Measurements from ENCODE around the gene COL9A3. TPM values are rescaled to one million over a fixed set of nuclear protein-coding genes. Genes with fewer than 3 reads are reported as not detected.
A peak's percentile ranks its signal among the peaks of the same experiment; 100 is the strongest.
"Not testable (repeated sequence)": the region's sequence is repeated elsewhere in the genome, so short reads cannot be mapped to it uniquely, and the experiment has no call there.

The COL9A3 gene
- total RNA-seq, 3 donors from 2014 or later (not counting 1 experiment from before 2014, with no cell fraction given): 1.9 TPM; not detected in 2

DNA sequence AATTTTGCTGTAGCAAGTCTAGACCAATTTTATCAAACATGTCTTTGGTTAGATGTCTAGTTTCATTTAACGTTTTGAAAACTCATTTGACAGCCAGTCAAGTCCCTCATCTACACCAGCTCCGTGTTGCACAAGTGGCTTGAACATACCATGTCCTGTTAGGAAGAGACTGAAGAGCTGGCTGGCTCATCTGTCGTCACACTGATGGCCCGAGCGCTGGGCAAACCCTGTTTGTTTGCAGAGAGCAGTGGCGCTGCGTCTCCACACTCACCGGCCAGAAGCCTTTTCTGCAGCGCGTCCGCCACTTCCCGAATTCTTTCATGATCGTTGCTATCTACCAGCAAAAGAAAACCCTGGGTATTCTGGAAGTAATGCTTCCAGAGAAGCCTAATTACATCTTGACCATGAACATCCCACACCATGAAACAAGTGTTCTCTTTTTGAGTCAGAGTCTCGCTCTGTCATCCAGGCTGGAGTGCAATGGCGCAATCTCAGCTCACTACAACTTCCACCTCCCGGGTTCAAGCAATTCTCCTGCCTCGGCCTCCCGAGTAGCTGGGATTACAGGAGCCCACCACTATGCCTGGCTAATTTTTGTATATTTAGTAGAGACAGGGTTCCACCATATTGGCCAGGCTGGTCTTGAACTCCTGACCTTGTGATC, 55.5 kb downstream of the COL9A3 start:
- no peaks in the 10 kb centered on the region for H3K36me3 Mint-ChIP-seq
- 91% methylated on average over 18 of the region's 18 CpGs for WGBS (ENCODE audit: insufficient coverage)
- H3K27me3 Mint-ChIP-seq (ENCODE audit: low read depth in 2 of 2): peaks cover 0 to 8% of the 10 kb centered on the region in 2 donors
- Histone ChIP-seq H3K27me3 (ENCODE audit: control insufficient read depth, insufficient read depth, low read length) (no peaks in the 10 kb centered on the region), H3K36me3 (ENCODE audit: control insufficient read depth, insufficient read depth, low read length) (no peaks in the 10 kb centered on the region), H3K9me3 (ENCODE audit: control insufficient read depth, insufficient read depth, low read length) (no peaks in the 10 kb centered on the region), H3K4me3 (ENCODE audit: low read length) (no peak overlapping the region), H3K4me1 (ENCODE audit: control insufficient read depth, insufficient read depth, low read length) (peaks cover 11% of the 10 kb centered on the region), H3K27ac (ENCODE audit: low read length) (no peak overlapping the region)
- peaks cover 7 to 24% of the 10 kb centered on the region in 2 donors for H3K4me1 Mint-ChIP-seq
- intact Hi-C loops (cut with micrococcal nuclease): no loop called here
- DNase-seq: no peak
- no peak for ATAC-seq
- H3K9me3 Mint-ChIP-seq: no peaks in the 10 kb centered on the region
- H3K27ac Mint-ChIP-seq: peak overlapping the region in 1 of 2 donors; percentile 11
- no peak overlapping the region for H3K4me3 Mint-ChIP-seq
- TF ChIP-seq, protein P1, sequence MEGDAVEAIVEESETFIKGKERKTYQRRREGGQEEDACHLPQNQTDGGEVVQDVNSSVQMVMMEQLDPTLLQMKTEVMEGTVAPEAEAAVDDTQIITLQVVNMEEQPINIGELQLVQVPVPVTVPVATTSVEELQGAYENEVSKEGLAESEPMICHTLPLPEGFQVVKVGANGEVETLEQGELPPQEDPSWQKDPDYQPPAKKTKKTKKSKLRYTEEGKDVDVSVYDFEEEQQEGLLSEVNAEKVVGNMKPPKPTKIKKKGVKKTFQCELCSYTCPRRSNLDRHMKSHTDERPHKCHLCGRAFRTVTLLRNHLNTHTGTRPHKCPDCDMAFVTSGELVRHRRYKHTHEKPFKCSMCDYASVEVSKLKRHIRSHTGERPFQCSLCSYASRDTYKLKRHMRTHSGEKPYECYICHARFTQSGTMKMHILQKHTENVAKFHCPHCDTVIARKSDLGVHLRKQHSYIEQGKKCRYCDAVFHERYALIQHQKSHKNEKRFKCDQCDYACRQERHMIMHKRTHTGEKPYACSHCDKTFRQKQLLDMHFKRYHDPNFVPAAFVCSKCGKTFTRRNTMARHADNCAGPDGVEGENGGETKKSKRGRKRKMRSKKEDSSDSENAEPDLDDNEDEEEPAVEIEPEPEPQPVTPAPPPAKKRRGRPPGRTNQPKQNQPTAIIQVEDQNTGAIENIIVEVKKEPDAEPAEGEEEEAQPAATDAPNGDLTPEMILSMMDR (IDR thresholded peaks at IDR 0.05): no peak

DNA sequence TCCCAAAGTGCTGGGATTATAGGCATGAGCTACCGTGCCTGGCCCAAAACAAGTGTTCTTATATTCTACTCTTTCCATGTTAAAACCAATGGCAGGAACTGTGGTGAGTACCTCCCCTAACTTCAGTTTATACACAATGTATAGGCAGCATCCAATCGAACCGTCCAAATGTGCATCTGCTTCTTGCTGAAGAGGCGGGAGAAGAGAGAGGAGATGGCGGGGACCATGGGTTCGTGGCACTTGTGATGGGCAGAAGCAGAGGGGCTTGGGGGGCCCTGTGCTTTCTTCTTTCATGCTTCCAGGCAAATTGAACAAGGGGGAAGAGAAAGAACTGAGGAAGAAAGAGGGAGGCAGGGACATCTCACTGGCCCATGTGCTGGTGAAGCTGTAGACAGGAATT, 56.0 kb downstream of the COL9A3 start:
- H3K36me3 Mint-ChIP-seq: no peaks in the 10 kb centered on the region
- WGBS (ENCODE audit: insufficient coverage): 93% methylated on average over 6 of the region's 6 CpGs
- no peak overlapping the region for H3K27ac ChIP-seq (ENCODE audit: low read length)

DNA sequence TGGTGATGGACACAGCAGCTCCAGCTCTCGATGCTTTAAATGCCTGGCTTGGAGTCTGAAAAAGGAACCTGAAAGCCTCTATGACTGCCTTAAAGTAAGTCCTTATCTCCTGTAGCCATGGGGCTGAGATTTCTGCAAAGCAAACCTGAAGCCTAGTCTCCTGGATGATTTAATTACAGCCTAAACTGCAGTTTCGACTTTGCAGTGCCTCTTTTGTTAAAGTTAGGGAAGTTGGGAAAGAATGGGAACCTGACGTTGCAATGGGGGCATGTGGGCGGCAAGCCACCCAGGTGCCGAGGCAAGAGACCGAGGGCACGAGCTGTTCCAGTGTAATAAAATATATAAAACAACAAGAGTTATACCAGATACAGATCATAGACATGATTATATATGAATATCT, 56.4 kb downstream of the COL9A3 start:
- TF ChIP-seq, protein P1 (IDR thresholded peaks at IDR 0.05): no peak
- Histone ChIP-seq H3K27ac (ENCODE audit: low read length) (no peak overlapping the region), H3K4me1 (ENCODE audit: control insufficient read depth, insufficient read depth, low read length) (peaks cover 11% of the 10 kb centered on the region), H3K36me3 (ENCODE audit: control insufficient read depth, insufficient read depth, low read length) (no peaks in the 10 kb centered on the region), H3K27me3 (ENCODE audit: control insufficient read depth, insufficient read depth, low read length) (no peaks in the 10 kb centered on the region), H3K9me3 (ENCODE audit: control insufficient read depth, insufficient read depth, low read length) (no peaks in the 10 kb centered on the region), H3K4me3 (ENCODE audit: low read length) (no peak overlapping the region)
- H3K27me3 Mint-ChIP-seq (ENCODE audit: low read depth in 2 of 2): peaks cover 0 to 8% of the 10 kb centered on the region in 2 donors
- no peak for DNase-seq
- intact Hi-C loops (cut with micrococcal nuclease): no loop called here
- H3K9me3 Mint-ChIP-seq: no peaks in the 10 kb centered on the region
- H3K36me3 Mint-ChIP-seq: no peaks in the 10 kb centered on the region
- WGBS (ENCODE audit: insufficient coverage): 81% methylated on average over 4 of the region's 7 CpGs
- ATAC-seq: no peak
- peaks cover 7 to 24% of the 10 kb centered on the region in 2 donors for H3K4me1 Mint-ChIP-seq
- peak overlapping the region in 1 of 2 donors; percentile 11 for H3K27ac Mint-ChIP-seq
- H3K4me3 Mint-ChIP-seq: no peak overlapping the region

More for the DNA sequence above, 56.0 kb downstream of the COL9A3 start:
- Mint-ChIP-seq H3K4me3 (no peak overlapping the region), H3K4me1 (peaks cover 7 to 24% of the 10 kb centered on the region in 2 donors), H3K27ac (peak overlapping the region in 1 of 2 donors; percentile 11), H3K9me3 (no peaks in the 10 kb centered on the region), H3K27me3 (ENCODE audit: low read depth in 2 of 2) (peaks cover 0 to 8% of the 10 kb centered on the region in 2 donors)
- ATAC-seq (no peak), DNase-seq (no peak)
- TF ChIP-seq, protein P1 (IDR thresholded peaks at IDR 0.05): no peak
- intact Hi-C loops (cut with micrococcal nuclease): no loop called here
- H3K36me3 ChIP-seq (ENCODE audit: control insufficient read depth, insufficient read depth, low read length): no peaks in the 10 kb centered on the region
- peaks cover 11% of the 10 kb centered on the region for H3K4me1 ChIP-seq (ENCODE audit: control insufficient read depth, insufficient read depth, low read length)
- H3K4me3 ChIP-seq (ENCODE audit: low read length): no peak overlapping the region
- H3K9me3 ChIP-seq (ENCODE audit: control insufficient read depth, insufficient read depth, low read length): no peaks in the 10 kb centered on the region
- no peaks in the 10 kb centered on the region for H3K27me3 ChIP-seq (ENCODE audit: control insufficient read depth, insufficient read depth, low read length)

DNA sequence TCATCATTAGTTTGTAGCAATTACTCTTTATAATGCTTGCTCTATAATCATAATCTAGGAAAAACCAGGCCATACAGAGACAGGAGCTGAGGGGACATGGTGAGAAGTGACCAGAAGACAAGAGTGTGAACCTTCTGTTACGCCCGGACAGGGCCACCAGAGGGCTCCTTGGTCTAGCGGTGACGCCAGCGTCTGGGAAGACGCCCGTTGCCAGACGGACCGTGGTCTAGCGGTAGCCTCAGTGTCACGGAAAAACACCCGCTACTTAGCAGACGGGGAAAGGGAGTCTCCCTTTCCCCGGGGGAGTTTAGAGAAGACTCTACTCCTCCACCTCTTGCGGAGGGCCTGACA, 56.8 kb downstream of the COL9A3 start:
- H3K9me3 Mint-ChIP-seq; H3K27ac ChIP-seq (ENCODE audit: low read length); H3K36me3 ChIP-seq (ENCODE audit: control insufficient read depth, insufficient read depth, low read length); H3K27me3 Mint-ChIP-seq (ENCODE audit: low read depth in 2 of 2); H3K36me3 Mint-ChIP-seq; ATAC-seq; H3K9me3 ChIP-seq (ENCODE audit: control insufficient read depth, insufficient read depth, low read length); H3K4me3 Mint-ChIP-seq; intact Hi-C loops (cut with micrococcal nuclease); H3K4me3 ChIP-seq (ENCODE audit: low read length); H3K27me3 ChIP-seq (ENCODE audit: control insufficient read depth, insufficient read depth, low read length): not testable (repeated sequence)
- peaks cover 11% of the 10 kb centered on the region for H3K4me1 ChIP-seq (ENCODE audit: control insufficient read depth, insufficient read depth, low read length)
- Mint-ChIP-seq H3K4me1 (peaks cover 7 to 24% of the 10 kb centered on the region in 2 donors), H3K27ac (peak overlapping the region in 1 of 2 donors; percentile 38)
- DNase-seq: peak in 1 of 2 donors; percentile 51
- 5% methylated on average over 13 of the region's 15 CpGs for WGBS (ENCODE audit: insufficient coverage)

Data from natural killer cell (primary cell).